ENCODE measurements around the gene ZNF785.
"Not testable (repeated sequence)": the region's sequence is repeated elsewhere in the genome, so short reads cannot be mapped to it uniquely, and the experiment has no call there.

The ZNF785 gene

DNA sequence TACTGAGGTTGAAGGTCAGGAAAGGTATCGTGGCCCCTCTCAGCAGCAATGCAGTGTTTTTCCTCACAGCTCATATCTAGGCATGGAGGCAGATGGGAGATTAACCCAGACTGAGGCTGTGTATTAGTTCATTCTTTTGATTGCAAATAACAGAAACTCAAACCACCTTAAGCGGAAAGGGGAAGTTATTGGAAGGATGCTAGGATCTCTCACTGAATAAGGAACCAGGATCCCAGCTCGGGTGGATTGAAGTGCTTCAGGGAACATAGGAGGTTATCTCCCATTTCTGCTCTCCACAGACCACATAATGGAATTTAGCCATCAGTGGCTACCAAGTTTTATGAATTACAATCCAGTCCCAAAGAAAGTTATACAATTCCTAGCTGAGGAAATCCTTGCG, 16.5 kb upstream of the ZNF785 start:
- DNase-seq: no peak

DNA sequence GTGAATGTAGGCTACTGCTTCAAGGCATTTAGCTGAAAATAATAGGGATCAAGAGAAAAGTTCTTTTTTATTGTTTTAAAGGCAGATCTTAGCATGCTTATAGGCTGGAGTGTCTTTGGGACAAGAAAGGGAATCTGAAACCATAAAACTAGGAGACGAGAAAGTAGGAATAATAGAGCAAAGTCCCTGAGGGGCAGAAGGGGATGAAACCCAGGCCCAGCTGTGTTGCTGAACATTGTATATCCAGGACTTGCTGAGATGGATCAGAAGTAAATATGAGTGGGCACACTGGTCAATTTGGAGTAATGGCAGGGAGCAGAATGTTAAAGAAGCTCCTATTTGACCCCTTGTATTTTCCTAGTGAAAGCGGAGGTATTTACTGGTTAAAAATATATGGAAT, 15.4 kb upstream of the ZNF785 start:
- no peak for DNase-seq

DNA sequence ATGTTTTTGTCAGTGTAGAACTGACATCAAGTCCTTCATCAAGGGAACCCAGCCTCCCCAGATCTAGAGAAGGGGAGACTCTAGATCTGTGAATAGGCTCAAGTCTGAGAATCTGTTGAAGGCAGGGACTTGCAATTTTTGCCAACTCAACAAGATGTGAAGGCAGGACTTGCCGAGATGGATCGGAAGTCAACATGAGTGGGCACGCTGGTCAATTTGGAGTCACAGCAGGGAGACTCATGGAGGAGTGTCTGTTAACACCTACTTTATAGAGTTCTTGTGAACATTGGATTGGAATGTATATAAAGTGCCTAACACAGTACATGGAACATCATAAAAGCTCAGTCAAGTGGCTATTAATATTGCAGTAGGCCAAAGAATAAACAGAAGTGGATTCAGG, 14.7 kb upstream of the ZNF785 start:
- no peak for DNase-seq

DNA sequence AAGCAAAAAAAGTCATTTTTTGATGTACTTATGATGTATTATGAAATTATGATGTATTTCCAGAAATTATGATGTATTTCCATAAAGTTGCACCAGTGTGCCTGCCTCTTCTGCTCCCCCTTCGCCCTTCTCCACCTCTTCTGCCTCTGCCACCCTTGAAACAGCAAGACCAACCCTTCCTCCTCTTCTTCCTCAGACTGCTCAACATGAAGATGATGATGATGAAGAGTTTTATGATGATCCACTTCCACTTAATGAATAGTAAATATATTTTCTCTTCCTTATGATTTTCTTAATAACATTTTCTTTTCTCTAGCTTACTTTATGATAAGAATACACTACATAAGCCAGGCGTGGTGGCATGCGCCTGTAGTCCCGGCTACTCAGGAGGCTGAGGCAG, 7.4 kb upstream of the ZNF785 start:
- no peak for DNase-seq

DNA sequence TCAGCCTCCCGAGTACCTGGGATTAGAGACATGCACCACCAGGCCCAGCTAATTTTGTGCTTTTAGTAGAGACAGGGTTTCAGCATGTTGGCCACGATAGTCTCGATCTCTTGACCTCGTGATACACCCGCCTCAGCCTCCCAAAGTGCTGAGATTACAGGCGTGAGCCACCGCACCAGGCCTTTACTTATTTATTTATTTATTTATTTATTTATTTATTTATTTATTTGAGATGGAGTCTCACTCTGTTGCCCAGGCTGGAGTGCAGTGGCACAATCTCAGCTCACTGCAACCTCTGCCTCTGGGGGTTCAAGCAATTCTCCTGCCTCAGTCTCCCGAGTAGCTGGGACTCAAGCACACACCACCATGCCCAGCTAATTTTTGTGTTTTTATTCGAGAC, 5.4 kb upstream of the ZNF785 start:
- not testable (repeated sequence) for DNase-seq

DNA sequence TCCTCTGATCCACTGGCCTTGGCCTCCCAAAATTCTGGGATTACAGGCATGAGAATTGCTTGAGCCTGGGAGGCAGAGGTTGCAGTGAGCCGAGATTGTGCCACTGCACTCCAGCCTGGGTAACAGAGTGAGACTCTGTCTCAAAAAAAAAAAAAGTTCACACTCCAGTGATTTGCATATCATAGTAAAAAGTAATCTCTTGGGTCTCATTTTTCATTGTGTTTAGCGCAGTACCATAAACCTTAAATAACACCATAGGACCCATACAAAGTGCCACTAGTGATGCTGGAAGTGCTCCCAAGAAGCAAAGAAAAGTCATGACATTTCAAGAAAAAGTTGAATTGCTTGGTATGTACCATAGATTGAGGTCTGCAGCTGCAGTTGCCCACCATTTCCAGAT, 4.1 kb upstream of the ZNF785 start:
- DNase-seq: not testable (repeated sequence)

DNA sequence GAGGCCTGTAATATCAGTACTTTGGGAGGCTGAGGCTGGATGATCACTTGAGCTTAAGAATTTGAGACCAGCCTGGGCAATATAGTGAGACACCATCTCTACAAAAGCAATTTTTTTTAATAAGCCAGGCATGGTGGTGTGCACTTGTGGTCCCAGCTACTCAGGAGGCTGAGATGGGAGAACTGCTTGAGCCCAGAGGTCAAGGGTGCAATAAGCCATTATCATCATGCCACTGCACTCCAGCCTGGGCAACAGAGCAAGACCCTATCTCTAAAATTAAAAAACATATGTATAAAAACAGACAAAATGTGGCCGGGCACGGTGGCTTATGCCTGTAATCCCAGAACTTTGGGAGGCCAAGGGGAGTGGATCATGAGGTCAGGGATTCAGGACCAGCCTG, 3.2 kb upstream of the ZNF785 start:
- no peak for DNase-seq

DNA sequence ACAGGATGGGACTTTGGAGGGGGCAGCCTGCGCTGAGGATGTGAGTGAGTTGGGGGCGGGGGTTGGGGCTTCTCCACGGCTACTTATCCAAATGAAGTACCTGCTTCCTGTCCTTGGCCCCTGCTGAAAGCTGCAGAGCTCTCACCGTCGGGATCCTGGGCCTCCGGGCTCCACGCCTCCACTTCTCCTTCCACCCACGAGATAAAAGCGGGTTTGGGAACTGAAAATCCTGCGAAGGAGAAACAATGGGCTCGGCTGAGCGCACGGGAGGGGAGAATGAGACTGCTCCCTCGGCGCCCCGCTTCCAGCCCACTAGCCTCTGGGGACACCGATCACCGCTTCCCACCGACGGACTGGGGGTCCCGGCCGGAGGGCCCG, 486 bp downstream of the ZNF785 start:
- no peak for DNase-seq

DNA sequence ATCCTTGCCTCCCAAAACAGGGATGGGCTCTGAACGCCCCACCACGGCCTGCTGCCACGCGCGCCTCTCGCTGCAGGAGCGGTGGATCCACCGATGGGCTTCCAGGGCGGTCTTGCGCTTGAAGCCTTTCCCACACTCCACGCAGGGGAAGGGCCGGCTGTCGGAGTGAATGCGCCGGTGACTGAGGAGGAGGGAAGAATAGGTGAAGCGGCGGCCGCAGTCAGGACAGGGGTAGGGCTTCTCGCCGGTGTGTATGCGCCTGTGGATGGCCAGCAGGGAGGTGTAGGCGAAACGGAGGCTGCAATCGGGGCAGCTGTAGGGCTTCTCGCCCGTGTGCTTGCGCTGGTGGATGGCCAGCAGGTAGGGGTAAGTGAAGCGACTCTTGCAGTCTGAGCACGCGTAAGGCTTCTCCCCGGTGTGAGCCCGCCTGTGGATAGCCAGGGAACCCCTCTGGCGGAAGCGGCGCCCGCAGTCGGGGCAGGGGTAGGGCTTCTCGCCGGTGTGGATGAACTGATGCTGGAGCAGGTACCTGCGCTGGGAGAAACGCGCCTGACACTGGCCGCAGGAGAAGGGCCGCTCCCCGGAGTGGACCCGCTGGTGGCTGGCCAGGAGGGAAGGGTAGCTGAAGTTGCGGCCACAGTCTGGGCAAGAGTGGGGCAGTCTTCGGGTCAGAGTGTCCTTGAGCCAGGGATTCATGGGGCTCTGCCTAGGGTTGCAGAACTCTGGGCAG, 2.7 kb downstream of the ZNF785 start:
- DNase-seq: no peak

DNA sequence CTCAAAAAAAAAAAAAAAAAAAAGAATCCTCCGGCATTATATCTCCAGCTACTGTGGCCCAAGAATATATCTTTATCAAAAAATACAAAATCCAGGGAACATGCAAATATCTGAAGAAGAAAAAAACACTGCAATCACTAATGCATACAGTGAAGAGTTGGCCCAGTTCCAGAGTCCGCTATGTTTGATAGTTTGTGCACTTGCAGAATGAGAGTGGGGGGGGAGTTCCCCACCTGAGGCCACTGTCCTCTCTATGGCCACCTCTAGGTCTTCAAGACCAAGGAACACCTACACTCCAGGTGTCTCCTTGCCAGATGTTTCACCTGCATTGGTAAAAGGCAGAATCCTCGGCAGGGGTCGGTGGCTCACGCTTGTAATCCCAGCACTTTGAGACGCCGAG, 4.0 kb downstream of the ZNF785 start:
- no peak for DNase-seq

DNA sequence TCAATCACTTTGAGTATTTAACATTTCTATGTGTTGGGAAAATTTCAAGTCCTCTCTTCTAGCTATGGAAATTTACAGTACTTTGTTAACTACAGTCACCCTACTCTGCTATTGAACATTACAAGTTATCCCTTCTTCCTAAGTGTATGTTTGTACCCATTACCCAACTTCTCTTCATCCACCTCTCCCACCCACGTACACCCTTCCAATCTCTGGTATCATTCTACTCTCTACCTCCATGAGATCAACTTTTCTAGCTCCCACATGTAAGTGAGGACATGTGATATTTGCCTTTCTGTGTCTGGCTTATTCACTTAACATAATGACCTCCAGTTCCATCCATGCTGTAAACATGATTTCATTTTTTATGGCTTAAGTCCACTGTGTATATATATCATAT, 10.8 kb downstream of the ZNF785 start:
- DNase-seq: no peak

DNA sequence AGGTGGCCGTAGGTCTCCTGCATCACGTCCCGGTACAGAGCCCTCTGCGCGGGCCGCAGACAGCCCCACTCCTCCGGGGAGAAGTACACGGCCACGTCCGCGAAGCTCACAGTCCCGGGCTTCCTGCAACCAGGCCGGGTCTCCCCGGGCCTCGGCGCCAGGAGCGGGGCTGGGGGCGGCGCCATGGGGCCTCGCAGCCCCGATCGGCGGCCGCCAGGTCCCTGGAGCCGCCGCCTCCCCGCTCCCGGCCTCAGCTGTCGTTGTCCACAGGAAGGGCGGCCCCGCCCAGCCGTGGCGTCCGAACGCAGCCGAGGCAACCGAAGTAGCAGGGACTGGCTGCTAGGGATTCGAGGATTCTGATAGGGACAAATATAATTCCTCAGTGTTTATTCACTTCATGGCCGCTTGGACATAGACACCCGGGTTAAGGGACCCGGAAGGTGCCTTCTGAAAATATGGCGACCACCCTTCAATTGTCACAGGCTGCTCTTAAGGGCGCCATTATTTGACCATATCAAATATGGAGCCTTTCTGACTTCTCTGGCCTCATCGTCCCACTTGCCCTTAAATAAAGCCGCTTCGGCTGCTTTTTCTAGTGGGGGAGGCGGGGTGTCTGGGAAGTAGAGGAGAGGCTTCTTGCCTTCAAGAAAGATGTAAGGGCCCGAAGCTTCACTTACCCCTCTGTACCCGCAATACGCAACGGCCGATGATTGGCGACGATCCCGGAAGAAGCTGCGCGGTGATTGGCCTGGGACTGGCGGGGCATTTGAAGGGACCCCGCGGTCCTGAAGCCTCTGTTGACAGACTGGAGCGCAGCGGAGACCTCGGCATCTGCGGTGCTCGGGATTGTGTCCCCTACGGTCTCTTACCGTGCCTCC, 13.8 kb downstream of the ZNF785 start, which contains the start of gene ZNF688:
ZNF688 (minus strand) TSS at position 270 of the 878 bp plus-strand sequence; CDS start at position 185, 85 bp downstream.
- DNase-seq: peak; percentile 95

DNA sequence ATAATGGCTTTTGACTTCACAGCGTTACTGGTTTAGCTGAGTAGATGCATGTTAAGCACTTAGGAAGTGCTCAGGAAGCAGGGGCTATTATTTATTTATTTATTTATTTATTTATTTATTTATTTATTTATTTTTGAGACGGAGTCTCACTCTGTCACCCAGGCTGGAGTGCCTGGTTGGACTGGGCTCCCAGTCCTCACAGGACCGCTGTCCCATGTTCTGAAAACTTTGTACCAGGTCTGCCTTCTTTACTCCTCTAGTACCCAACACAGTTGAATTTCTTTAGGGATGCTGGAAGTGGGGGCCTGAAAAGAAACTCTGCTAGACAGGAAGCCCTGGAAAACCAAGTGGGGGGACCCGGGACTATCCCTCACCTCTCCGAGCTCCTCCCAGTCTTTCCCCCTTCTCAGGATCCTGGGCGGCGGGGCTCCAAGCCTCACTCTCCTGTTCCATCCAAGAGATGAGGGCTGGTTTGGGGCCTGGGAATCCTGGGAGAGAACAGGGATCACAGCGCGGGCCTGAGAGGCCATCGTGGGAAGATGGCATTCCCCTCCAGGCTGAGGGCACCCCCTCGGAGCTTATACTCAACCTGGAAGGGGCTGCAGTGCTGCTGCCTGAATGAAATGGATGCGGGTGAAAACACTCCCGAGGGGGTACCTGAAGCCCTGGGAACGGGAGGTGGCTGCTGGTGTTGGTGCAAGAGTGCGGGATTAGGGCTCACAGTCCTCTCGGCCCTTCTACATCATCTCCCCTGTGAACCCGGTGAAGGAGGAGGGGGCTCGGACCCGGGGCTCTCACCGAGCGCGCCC, 14.7 kb downstream of the ZNF785 start:
- no peak for DNase-seq

DNA sequence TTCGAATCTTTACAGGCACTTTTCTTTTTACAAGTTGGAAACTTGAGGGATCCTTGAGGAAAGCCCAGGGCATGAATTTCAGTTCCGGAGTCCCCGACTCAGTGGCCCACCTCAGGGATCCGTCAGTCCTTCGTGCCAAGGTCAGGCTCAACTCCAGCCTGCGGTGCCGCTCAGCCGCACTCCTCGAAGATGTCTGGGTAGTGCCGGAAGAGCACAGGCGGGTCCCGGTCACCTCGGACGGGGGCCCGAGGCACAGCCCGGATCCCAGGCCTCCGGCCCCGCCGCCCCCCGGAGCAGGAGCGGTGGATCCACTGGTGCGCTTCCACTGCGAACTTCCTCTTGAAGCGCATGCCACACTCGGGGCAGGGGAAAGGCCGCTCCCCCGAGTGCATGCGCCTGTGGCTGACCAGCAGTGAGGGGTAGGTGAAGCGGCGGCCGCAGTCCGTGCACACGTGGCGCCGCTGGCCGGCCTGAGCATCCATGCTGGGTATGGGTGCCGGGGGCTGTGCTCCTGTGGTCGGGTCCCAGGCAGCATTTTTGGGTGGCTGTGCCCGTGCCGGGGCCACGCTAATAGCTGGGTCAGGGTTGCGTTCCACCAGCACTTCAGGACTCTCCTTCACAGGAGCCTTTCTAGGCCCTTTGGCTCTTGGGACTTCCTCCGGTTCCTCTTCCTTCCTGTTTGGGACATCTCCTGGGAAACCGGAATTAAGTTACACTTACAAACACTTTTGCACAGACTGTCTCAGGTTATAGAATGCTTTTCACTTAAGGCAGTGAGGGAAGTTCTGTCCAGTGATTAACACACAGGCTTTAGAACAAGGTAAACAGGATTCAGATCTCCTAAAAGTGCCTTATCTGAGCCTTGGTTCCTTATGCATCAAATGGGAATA, 15.5 kb downstream of the ZNF785 start:
- DNase-seq: no peak

DNA sequence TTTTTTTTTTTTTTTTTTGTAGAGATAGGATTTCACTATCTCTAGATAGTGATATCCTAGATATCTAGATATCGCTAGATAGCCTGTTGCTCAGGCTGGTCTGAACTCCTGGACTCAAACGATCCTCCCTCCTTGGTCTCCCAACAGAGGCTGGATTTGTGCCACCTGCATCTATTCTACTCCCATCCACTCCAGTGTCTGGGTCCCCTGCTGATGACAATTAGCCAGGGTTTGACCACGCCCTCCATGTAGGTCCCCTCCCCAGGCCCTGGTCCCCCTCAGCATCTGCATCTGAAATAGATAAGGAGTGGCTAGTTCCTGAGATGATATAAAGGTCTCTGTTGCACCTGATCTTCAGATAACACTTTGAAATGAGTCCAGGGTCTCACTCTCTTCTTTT, 16.2 kb downstream of the ZNF785 start:
- DNase-seq: no peak

DNA sequence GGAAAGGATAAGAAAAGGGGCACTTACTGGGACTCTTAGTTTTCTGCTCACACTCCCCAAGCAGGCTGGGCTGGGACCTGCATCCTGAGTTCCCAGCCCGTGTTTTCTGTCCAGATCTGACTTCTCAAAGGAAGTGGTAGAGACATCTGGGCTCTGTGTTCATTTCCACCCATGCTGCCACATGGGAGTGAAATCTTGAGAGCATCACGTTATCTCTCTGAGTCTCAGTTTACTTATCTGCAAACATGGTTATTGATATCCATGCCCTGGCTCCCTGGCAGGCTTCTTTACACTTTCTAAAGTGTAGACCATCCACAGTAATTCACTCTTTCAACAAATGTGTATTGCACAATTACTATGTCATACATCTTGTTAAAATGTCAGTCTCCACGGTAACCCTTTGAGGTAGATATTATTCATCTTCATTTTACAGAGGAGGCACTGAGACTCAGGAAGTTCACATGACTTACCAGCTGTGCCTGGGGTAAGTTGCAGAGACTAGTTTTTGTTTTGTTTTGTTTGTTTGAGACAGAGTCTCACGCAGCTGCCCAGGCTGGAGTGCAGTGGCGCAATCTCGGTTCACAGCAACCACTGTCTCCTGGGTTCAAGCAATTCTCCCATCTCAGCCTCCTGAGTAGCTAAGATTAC, 17.4 kb downstream of the ZNF785 start:
- DNase-seq: no peak

DNA sequence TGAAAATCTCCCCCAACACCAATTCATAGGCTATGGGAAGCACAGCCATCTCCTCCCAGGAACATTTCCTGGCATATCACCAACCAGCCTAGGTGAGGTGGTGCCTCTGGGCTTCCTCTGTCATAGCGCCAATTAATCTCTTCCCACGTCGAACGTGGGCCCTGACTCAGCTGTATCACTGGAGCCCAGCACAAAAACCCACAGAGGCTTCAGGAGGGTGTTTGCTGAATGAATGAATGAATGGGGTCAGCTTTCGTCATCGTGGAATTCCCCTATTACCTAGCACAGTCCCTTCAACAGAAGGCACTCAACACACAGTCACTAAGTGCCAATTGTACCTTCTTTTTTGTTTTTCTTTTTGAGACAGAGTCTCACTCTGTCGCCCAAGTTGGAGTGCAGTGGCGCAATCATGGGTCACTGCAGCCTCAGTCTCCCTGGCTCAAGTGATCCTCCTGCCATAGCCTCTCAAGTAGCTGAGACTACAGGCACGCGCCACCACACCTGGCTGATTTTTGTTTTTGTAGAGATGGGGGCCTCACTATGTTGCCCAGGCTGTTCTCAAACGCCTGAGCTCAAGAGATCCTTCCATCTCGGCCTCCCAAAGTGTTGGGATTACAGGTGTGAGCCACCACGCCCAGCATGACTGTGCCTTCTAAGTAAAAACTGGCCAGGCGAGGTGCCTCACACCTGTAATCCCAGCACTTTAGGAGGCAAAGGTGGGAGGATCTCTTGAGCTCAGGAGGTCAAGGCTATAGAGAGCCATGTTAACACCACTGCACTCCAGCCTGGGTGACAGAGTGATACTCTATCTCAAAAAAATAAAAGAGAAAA, 18.1 kb downstream of the ZNF785 start:
- DNase-seq: peak; percentile 70

DNA sequence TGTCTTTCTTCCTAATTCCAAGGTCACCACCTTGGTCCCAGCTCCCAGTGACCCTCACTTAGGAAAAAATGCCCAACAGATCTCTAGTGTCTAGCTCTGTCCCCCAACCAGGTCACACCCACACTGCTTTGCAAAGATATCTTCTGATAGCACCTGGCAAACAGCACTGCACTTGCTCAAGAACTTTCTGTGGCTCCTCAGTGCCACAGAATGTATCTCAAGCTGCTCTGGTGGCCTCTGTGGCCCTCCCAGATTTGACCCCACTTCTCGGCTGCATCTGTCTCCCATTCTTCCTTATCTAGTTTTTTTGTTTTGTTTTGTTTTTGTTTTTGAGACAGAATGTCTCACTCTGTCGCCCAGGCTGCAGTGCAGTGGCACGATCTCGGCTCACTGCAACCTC, 19.0 kb downstream of the ZNF785 start:
- DNase-seq: no peak

DNA sequence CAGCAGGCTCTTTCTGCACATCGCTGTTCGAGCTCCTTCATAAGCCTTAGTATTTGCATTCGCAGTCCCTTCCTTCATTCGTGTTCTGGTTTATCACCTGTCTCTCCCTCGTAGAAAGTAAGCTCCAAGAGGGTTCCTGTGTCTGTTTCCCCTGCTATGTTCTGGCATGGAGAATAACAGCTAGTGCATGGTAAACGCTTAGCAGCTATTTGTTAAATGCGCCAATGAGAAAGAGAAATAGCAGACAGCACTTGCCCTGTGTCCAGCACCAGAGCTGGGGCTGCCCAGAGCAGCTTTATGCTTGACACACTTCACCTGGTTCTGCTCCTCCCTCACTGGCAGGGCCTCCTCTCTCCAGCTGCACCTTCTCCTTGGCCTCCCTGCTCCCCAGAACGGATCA, 19.5 kb downstream of the ZNF785 start:
- no peak for DNase-seq

DNA sequence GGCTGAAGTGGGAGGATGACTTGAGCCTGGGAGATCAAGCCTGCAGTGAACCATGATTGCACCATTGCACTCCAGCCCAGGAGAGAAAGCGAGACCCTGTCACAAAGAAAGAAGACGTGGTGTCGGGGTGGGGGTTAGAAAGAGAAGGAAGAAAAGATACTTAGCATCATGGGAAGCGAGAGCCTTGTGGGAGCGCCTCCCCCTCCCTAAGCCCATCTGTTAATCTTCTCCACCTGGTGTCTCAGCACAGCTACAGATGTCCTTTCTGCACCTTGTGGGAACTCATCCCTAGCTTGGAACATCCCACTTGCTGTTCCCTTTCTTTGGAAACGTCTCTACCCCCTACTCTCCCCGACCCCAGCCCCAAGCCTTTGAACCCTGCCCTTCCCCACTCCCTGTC, 20.0 kb downstream of the ZNF785 start:
- DNase-seq: no peak

DNA sequence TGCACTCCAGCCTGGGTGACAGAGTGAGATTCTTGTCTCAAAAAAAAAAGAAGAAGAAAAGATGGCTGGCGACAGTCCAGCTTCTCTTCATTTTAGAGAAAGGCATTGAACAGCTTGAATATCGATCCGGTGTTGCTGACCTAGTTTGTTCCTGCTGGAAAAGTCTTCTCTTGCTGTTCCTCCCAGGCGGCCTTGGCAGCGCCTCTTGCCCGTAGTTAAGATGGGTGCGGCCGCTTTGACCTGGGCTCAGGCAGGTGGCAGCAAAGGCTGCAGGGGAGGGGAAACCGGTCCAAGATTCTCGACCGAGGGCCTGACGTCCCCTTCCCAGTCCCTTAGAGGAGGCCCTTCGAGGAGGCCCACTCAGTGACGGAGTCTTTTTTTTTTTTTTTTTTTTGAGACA, 23.5 kb downstream of the ZNF785 start:
- DNase-seq: no peak

Data from activated CD8-positive, alpha-beta memory T cell treated with anti-CD3 and anti-CD28 coated beads for 24 hours (primary cell).